Upper lobe of right lung (tissue), 1 donor: ENCODE data around the gene SYNPR. TPM values are rescaled to one million over a fixed set of nuclear protein-coding genes. Genes with fewer than 3 reads are reported as not detected.

ENCODE experiments used
- ATAC-seq: fragments of 200-7000 bp; cut with Tn5 transposase; one replicate; pipeline ENCODE4 v1.9.1; 2020; ENCODE audit warnings: mild to moderate bottlenecking, moderate library complexity
- DNase-seq: peaks from one replicate; pipeline ENCODE4 v3.0.0-alpha.2; 2020
- H3K27ac ChIP-seq: fragments of 200-600 bp; one replicate; pipeline ENCODE4 v1.8.0; 2022
- H3K27me3 ChIP-seq: fragments of 200-600 bp; one replicate; pipeline ENCODE4 v1.8.0; 2022; ENCODE audit warnings: mild to moderate bottlenecking
- H3K36me3 ChIP-seq: fragments of 200-600 bp; one replicate; pipeline ENCODE4 v1.8.0; 2022
- H3K4me1 ChIP-seq: fragments of 200-600 bp; one replicate; pipeline ENCODE4 v1.8.0; 2022
- H3K4me3 ChIP-seq: fragments of 200-600 bp; one replicate; pipeline ENCODE4 v1.8.0; 2022; ENCODE audit warnings: mild to moderate bottlenecking
- H3K9me3 ChIP-seq: fragments of 200-600 bp; one replicate; pipeline ENCODE4 v1.8.0; 2022
- CTCF ChIP-seq: fragments of 200-600 bp; IDR thresholded peaks from one replicate; pipeline ENCODE4 v1.8.0; 2022; ENCODE audit warnings: antibody characterized with exemption
- intact Hi-C: fragments of 100-400 bp; cut with DNase I; formaldehyde crosslinking; loops from one replicate; pipeline ENCODE4 v1.11.0; 2022
- total RNA-seq: library from RNA; stranded (reverse); fragmentation: NEBNext Ultra II Directional; extraction: Animal tissue kit (Norgen Biotek cat#: 25700); gene quantifications from one replicate; pipeline ENCODE4 v1.2.1, GENCODE V29; 2021
- donor health status: DM: no; HTN: yes; CAD: no; lungs with severe emphysema.

SYNPR gene
- total RNA-seq, 1 donor from 2014 or later = not detected

- Histone ChIP-seq H3K27ac (no peak within 1 kb of the TSS), H3K9me3 (no peaks in the 10 kb centered on the region), H3K27me3 (no peaks in the 10 kb centered on the region), H3K4me3 (no peak within 1 kb of the TSS), H3K36me3 (no peaks in the 10 kb centered on the region), H3K4me1 (no peaks in the 10 kb centered on the region)
- no peak for TF ChIP-seq CTCF
- ATAC-seq (no peak), DNase-seq (no peak)
- intact Hi-C loops = no loop called here
These were observed 374.1 kb downstream of the SYNPR start, which contains the start of gene SNTN for GRCh38 chr3:63652066-63652725. TSS of gene SNTN (plus strand) at chr3:63652675. CDS start at chr3:63652688, 13 bp downstream.

- intact Hi-C loops = no loop called here
- DNase-seq (no peak), ATAC-seq (no peak)
- H3K27me3 ChIP-seq = no peaks in the 10 kb centered on the region
- no peak for TF ChIP-seq CTCF
- H3K4me1 ChIP-seq = no peaks in the 10 kb centered on the region
- H3K9me3 ChIP-seq = no peaks in the 10 kb centered on the region
- H3K27ac ChIP-seq = no peak overlapping the region
- no peaks in the 10 kb centered on the region for H3K36me3 ChIP-seq
- no peak overlapping the region for H3K4me3 ChIP-seq
These were observed 376.1 kb downstream of the SYNPR start for GRCh38 chr3:63654211-63654610.

- H3K27ac ChIP-seq = no peak overlapping the region
- no peaks in the 10 kb centered on the region for H3K4me1 ChIP-seq
- no peak overlapping the region for H3K4me3 ChIP-seq
- intact Hi-C loops = no loop called here
- no peaks in the 10 kb centered on the region for H3K27me3 ChIP-seq
- ATAC-seq (no peak), DNase-seq (no peak)
- H3K36me3 ChIP-seq = no peaks in the 10 kb centered on the region
- no peaks in the 10 kb centered on the region for H3K9me3 ChIP-seq
- TF ChIP-seq CTCF = no peak
These were observed 376.8 kb downstream of the SYNPR start for GRCh38 chr3:63654931-63655330.

- Histone ChIP-seq H3K4me1 (no peaks in the 10 kb centered on the region), H3K36me3 (no peaks in the 10 kb centered on the region), H3K4me3 (no peak overlapping the region), H3K9me3 (no peaks in the 10 kb centered on the region), H3K27me3 (no peaks in the 10 kb centered on the region), H3K27ac (no peak overlapping the region)
- DNase-seq = no peak
- intact Hi-C loops = no loop called here
- peak; percentile 36 for ATAC-seq
- TF ChIP-seq CTCF = no peak
These were observed 377.4 kb downstream of the SYNPR start for GRCh38 chr3:63655519-63655918.

- H3K4me1 ChIP-seq = no peaks in the 10 kb centered on the region
- H3K27ac ChIP-seq = no peak overlapping the region
- no peak for ATAC-seq
- no peak overlapping the region for H3K4me3 ChIP-seq
- DNase-seq = no peak
- TF ChIP-seq CTCF = no peak
- H3K36me3 ChIP-seq = no peaks in the 10 kb centered on the region
- no peaks in the 10 kb centered on the region for H3K27me3 ChIP-seq
- H3K9me3 ChIP-seq = no peaks in the 10 kb centered on the region
- intact Hi-C loops = no loop called here
These were observed 378.7 kb downstream of the SYNPR start for GRCh38 chr3:63656786-63657185.

- intact Hi-C loops = no loop called here
- no peaks in the 10 kb centered on the region for H3K9me3 ChIP-seq
- H3K4me3 ChIP-seq = no peak overlapping the region
- DNase-seq = no peak
- no peaks in the 10 kb centered on the region for H3K27me3 ChIP-seq
- no peaks in the 10 kb centered on the region for H3K36me3 ChIP-seq
- no peak overlapping the region for H3K27ac ChIP-seq
- ATAC-seq = no peak
- TF ChIP-seq CTCF = no peak
- H3K4me1 ChIP-seq = no peaks in the 10 kb centered on the region
These were observed 383.1 kb downstream of the SYNPR start for GRCh38 chr3:63661242-63661641.
